K562 (cell line): ENCODE measurements around the gene RIPOR2. TPM values are rescaled to one million over a fixed set of nuclear protein-coding genes. Genes with fewer than 3 reads are reported as not detected.

Experiments used
- ATAC-seq: fragments of 200-7000 bp; cut with Tn5 transposase; 3 replicates; pipeline ENCODE4 v1.9.1; 2020; ENCODE audit warnings: moderate library complexity
- BruUV-seq: library from RNA; stranded (reverse); fragments of 400-500 nt; replicated peaks from 2 replicates; lab custom pipeline; 2021; lab: Mats Ljungman, UMichigan
- CTCF ChIA-PET: fragments of 300-600 bp; formaldehyde crosslinking; extraction: SDS; loops from one replicate; lab custom pipeline; 2021; ENCODE audit warnings: low intra/inter-chr PET ratio; lab: Yijun Ruan, JAX
- POLR2A ChIA-PET: fragments of 300-600, 350-650 bp; sonication (Branson Sonifier 250); formaldehyde crosslinking; extraction: SDS; loops from one replicate; lab custom pipeline; 2021; ENCODE audit warnings: antibody characterized with exemption, inconsistent platforms; lab: Yijun Ruan, JAX
- DNase-seq, 4 experiments: peaks; one replicate each; pipeline versions ENCODE4 v3.0.0 to v3.0.0-alpha.2; 2011 to 2018; ENCODE audit warnings: low spot score in 3 of 4, mixed read lengths in 3 of 4; ENCODE audit errors: extremely low read depth in 1 of 4
- FAIRE-seq: peaks from 2 replicates; lab custom pipeline; 2011; peaks lifted over from hg19 to GRCh38; lab: Jason Lieb, UNC
- H2AFZ ChIP-seq: 2 replicates; pipeline ENCODE4 v1.6.0; 2011; ENCODE audit warnings: low read depth, low read length, control low read depth, inconsistent platforms
- H3K27ac ChIP-seq: fragments of 200-600 bp; 3 replicates; pipeline ENCODE4 v1.8.0; 2011; ENCODE audit warnings: low read depth, mild to moderate bottlenecking, control low read depth, inconsistent platforms, low read length, moderate library complexity, mixed read lengths; ENCODE audit errors: extremely low read depth
- H3K27me3 ChIP-seq, 2 experiments: fragments of 300-600 bp in 1 of 2; 2 replicates in 1 of 2; 3 replicates in 1 of 2; pipeline versions ENCODE4 v1.6.0 to v1.8.0; 2011; ENCODE audit warnings: inconsistent platforms in 2 of 2, low read length in 2 of 2, mild to moderate bottlenecking in 1 of 2, mixed read lengths in 1 of 2, moderate library complexity in 1 of 2; ENCODE audit not compliant: control insufficient read depth in 2 of 2, insufficient read depth in 2 of 2
- H3K36me3 ChIP-seq: fragments of 300-600 bp; 3 replicates; pipeline ENCODE4 v1.8.0; 2011; ENCODE audit warnings: mild to moderate bottlenecking, low read length, inconsistent platforms; ENCODE audit not compliant: control insufficient read depth, insufficient read depth
- H3K4me1 ChIP-seq, 2 experiments: fragments of 200-600 bp in 1 of 2; replicated peaks in 1 of 2; 2 replicates in 1 of 2; 3 replicates in 1 of 2; pipeline versions ENCODE4 v1.5.1 to v1.8.0; 2011; ENCODE audit warnings: inconsistent platforms in 2 of 2, low read length in 2 of 2, mild to moderate bottlenecking in 1 of 2, mixed read lengths in 1 of 2, moderate library complexity in 1 of 2; ENCODE audit not compliant: control insufficient read depth in 2 of 2, insufficient read depth in 2 of 2
- H3K4me2 ChIP-seq: 2 replicates; pipeline ENCODE4 v1.6.1; 2011; ENCODE audit warnings: low read length, control low read depth, inconsistent platforms, mixed read lengths; ENCODE audit not compliant: insufficient read depth
- H3K4me3 ChIP-seq: fragments of 200-600 bp; sonication (generic), shearing (Covaris generic); 2 replicates; pipeline ENCODE4 v1.5.1; 2016; ENCODE audit warnings: control low read depth, inconsistent platforms
- H3K79me2 ChIP-seq: fragments of 200-600 bp; 3 replicates; pipeline ENCODE4 v1.8.0; 2011; ENCODE audit warnings: low read length, inconsistent platforms; ENCODE audit not compliant: control insufficient read depth, insufficient read depth
- H3K9ac ChIP-seq, 2 experiments: 2 replicates each; pipeline versions ENCODE4 v1.6.0 to v1.6.1; 2011; ENCODE audit warnings: low read depth in 2 of 2, low read length in 2 of 2, control low read depth in 1 of 2, inconsistent platforms in 1 of 2, mild to moderate bottlenecking in 1 of 2, mixed read lengths in 1 of 2; ENCODE audit not compliant: insufficient read depth in 1 of 2
- H3K9me1 ChIP-seq: one replicate; pipeline ENCODE4 v1.6.0; 2011; ENCODE audit warnings: inconsistent platforms, mild to moderate bottlenecking, low read length, moderate library complexity; ENCODE audit not compliant: control insufficient read depth, insufficient read depth
- H3K9me3 ChIP-seq: replicated peaks from 2 replicates; pipeline ENCODE4 v1.5.1; 2011; ENCODE audit warnings: low read depth, low read length, inconsistent platforms; ENCODE audit not compliant: control insufficient read depth, insufficient read depth
- H4K20me1 ChIP-seq: replicated peaks from 2 replicates; pipeline ENCODE4 v1.6.1; 2011; ENCODE audit warnings: low read length, inconsistent platforms, mixed read lengths; ENCODE audit not compliant: control insufficient read depth, insufficient read depth
- BCL6 ChIP-seq: fragments of 250-450 bp; sonication (Bioruptor Pico); IDR thresholded peaks from 2 replicates; pipeline ENCODE4 v1.4.0; 2020
- RAD21 ChIP-seq, 2 experiments: fragments of 250-450 bp in 1 of 2; fragments of 450-650 bp in 1 of 2; sonication (Bioruptor Pico) in 1 of 2; formaldehyde crosslinking in 1 of 2; IDR thresholded peaks in 1 of 2; conservative IDR thresholded peaks in 1 of 2; 2 replicates each; pipeline versions ENCODE4 v1.4.0 to v1.8.0; 2020 to 2022; ENCODE audit warnings: mild to moderate bottlenecking in 2 of 2, moderate library complexity in 1 of 2
- SAP30 ChIP-seq: fragments of 200-600 bp; sonication (generic); IDR thresholded peaks from 2 replicates; pipeline ENCODE4 v1.6.1; 2012; ENCODE audit warnings: borderline replicate concordance, low read depth, mild to moderate bottlenecking, moderate library complexity, low read length, control low read depth, inconsistent platforms; ENCODE audit not compliant: insufficient read depth, poor library complexity, severe bottlenecking
- ZBTB8A ChIP-seq: fragments of 450-650 bp; IDR thresholded peaks from 2 replicates; pipeline ENCODE4 v1.6.1; 2018; ENCODE audit warnings: mild to moderate bottlenecking, moderate library complexity; ENCODE audit not compliant: partially characterized antibody
- WGBS: fragments of 100-300 bp; shearing (Covaris generic); methylation state at CpG from one replicate; pipeline ENCODE4 v1.1.6; 2016; ENCODE audit warnings: low coverage, mixed read lengths; ENCODE audit not compliant: insufficient coverage; ENCODE audit errors: missing lambda C conversion rate; 5-methylcytosine and 5-hydroxymethylcytosine counted together
- in situ Hi-C: fragments of 300-500 bp; cut with MboI; formaldehyde crosslinking; loops from 4 replicates; pipeline ENCODE4 v1.15.0; 2018; ENCODE audit warnings: inconsistent platforms, mixed read lengths
- intact Hi-C: fragments of 100-400 bp; cut with micrococcal nuclease; formaldehyde crosslinking; loops from 2 replicates; pipeline ENCODE4 v1.14.2; 2022
- polyA plus RNA-seq, 8 experiments: library from polyadenylated mRNA; depleted of rRNA in 4 of 8; stranded (reverse) in 5 of 8; unstranded in 3 of 8; fragments of >200 nt; fragmentation: Nextera tagmentation in 2 of 8; fragmentation: Illumina TruSeq in 1 of 8; extraction: Ambion mirVana in 2 of 8; extraction: Trizol in 1 of 8; gene quantifications; 2 replicates each; pipeline versions ENCODE4 v1.2.1 to v1.2.3, GENCODE V29; 2011 to 2014; ENCODE audit warnings: inconsistent platforms in 1 of 8, missing spikeins in 1 of 8
- total RNA-seq, 7 experiments: library from RNA; depleted of rRNA in 6 of 7; stranded (reverse); fragments of >200 nt in 6 of 7; fragmentation: Illumina TruSeq in 2 of 7; extraction: Trizol in 2 of 7; gene quantifications; 2 replicates each; pipeline versions ENCODE4 v1.2.1 to v1.2.3, GENCODE V29; 2011 to 2021; ENCODE audit warnings: low replicate concordance in 1 of 7
- TF ChIP-seq, protein P1 (sequence below): fragments of 450-650 bp; IDR thresholded peaks from 2 replicates; pipeline ENCODE4 v1.6.1; 2018; ENCODE audit not compliant: partially characterized antibody
- TF ChIP-seq, protein P2 (sequence below), 2 experiments: fragments of 450-650 bp in 1 of 2; sonication (generic) in 1 of 2; formaldehyde crosslinking; conservative IDR thresholded peaks; 2 replicates each; pipeline versions ENCODE4 v1.4.0 to v1.8.1; 2020 to 2022; ENCODE audit warnings: mild to moderate bottlenecking in 1 of 2, missing genetic modification reagents in 1 of 2

RIPOR2 gene
- total and polyA plus RNA-seq, 9 of the 15 experiments (the other 6 are each of a cell fraction or from before 2014, with no cell fraction given) = 0.04 to 1.0 (median 0.47) TPM; not detected in 2

GRCh38 chr6:24933266-24933665, 2.5 kb downstream of the RIPOR2 start:
- H3K4me2 ChIP-seq = no peak overlapping the region
- no TSS peak for BruUV-seq
- no peak for ATAC-seq
- H3K9ac ChIP-seq = no peak overlapping the region
- POLR2A ChIA-PET = no interaction called here
- H3K27ac ChIP-seq = no peak overlapping the region
- no peak for DNase-seq
- CTCF ChIA-PET = no interaction called here
- H3K27me3 ChIP-seq = peaks cover 2 to 7% of the 10 kb centered on the region in 2 experiments; a peak in 2 of 5 replicates
- FAIRE-seq = no peak
- no peak overlapping the region for H3K4me3 ChIP-seq
- H3K4me1 ChIP-seq = no peaks in the 10 kb centered on the region
- H3K9me1 ChIP-seq = no peaks in the 10 kb centered on the region
- in situ Hi-C loops (no loop called here), intact Hi-C loops (no loop called here)
- H4K20me1 ChIP-seq = no peaks in the 10 kb centered on the region
- H3K79me2 ChIP-seq = no peaks in the 10 kb centered on the region
- H3K36me3 ChIP-seq = no peaks in the 10 kb centered on the region
- no peaks in the 10 kb centered on the region for H3K9me3 ChIP-seq
- WGBS = 0% methylated on average over 3 of the region's 3 CpGs
- TF ChIP-seq SAP30 (no peak), ZBTB8A (no peak), BCL6 (CRISPR knock-in tag) (no peak), RAD21 (CRISPR knock-in tag; conservative IDR thresholded peaks at IDR 0.05 in 1 of 2, IDR thresholded peaks at IDR 0.05 in 1 of 2) (no peak)
- TF ChIP-seq, protein P1, sequence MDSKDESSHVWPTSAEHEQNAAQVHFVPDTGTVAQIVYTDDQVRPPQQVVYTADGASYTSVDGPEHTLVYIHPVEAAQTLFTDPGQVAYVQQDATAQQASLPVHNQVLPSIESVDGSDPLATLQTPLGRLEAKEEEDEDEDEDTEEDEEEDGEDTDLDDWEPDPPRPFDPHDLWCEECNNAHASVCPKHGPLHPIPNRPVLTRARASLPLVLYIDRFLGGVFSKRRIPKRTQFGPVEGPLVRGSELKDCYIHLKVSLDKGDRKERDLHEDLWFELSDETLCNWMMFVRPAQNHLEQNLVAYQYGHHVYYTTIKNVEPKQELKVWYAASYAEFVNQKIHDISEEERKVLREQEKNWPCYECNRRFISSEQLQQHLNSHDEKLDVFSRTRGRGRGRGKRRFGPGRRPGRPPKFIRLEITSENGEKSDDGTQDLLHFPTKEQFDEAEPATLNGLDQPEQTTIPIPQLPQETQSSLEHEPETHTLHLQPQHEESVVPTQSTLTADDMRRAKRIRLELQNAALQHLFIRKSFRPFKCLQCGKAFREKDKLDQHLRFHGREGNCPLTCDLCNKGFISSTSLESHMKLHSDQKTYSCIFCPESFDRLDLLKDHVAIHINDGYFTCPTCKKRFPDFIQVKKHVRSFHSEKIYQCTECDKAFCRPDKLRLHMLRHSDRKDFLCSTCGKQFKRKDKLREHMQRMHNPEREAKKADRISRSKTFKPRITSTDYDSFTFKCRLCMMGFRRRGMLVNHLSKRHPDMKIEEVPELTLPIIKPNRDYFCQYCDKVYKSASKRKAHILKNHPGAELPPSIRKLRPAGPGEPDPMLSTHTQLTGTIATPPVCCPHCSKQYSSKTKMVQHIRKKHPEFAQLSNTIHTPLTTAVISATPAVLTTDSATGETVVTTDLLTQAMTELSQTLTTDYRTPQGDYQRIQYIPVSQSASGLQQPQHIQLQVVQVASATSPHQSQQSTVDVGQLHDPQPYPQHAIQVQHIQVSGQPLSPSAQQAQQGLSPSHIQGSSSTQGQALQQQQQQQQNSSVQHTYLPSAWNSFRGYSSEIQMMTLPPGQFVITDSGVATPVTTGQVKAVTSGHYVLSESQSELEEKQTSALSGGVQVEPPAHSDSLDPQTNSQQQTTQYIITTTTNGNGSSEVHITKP = no peak
- TF ChIP-seq, protein P2, sequence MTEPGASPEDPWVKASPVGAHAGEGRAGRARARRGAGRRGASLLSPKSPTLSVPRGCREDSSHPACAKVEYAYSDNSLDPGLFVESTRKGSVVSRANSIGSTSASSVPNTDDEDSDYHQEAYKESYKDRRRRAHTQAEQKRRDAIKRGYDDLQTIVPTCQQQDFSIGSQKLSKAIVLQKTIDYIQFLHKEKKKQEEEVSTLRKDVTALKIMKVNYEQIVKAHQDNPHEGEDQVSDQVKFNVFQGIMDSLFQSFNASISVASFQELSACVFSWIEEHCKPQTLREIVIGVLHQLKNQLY (CRISPR knock-in tag; conservative IDR thresholded peaks at IDR 0.05) = no peak
- no peak overlapping the region for H2AFZ ChIP-seq
